GM21576 (cell line): Measurements from ENCODE around the gene PLXNC1.

ENCODE experiments used
- ATAC-seq: cut with Tn5 transposase; IDR thresholded peaks from one replicate; pipeline ENCODE4 v1.9.1; 2021; ENCODE audit warnings: mild to moderate bottlenecking, moderate library complexity; ENCODE audit not compliant: unreplicated experiment

Gene PLXNC1

GRCh38 chr12:94229902-94230301 is 81.5 kb downstream of the PLXNC1 start:
- no peak for ATAC-seq

- ATAC-seq: no peak
These were observed 82.1 kb downstream of the PLXNC1 start for GRCh38 chr12:94230357-94230905.

- ATAC-seq: no peak
These were observed 83.3 kb downstream of the PLXNC1 start for GRCh38 chr12:94231709-94232108.

GRCh38 chr12:94235848-94236247 is 87.5 kb downstream of the PLXNC1 start:
- no peak for ATAC-seq

GRCh38 chr12:94239332-94239993 is 91.1 kb downstream of the PLXNC1 start:
- ATAC-seq: no peak

- ATAC-seq: peak; percentile 89
These were observed 91.8 kb downstream of the PLXNC1 start for GRCh38 chr12:94240171-94240570.

- no peak for ATAC-seq
These were observed 94.5 kb downstream of the PLXNC1 start for GRCh38 chr12:94242901-94243300.

- peak; percentile 59 for ATAC-seq
These were observed 96.1 kb downstream of the PLXNC1 start for GRCh38 chr12:94244165-94245133.

- no peak for ATAC-seq
These were observed 97.4 kb downstream of the PLXNC1 start for GRCh38 chr12:94245631-94246383.

- ATAC-seq: no peak
These were observed 98.9 kb downstream of the PLXNC1 start for GRCh38 chr12:94247246-94247645.

- ATAC-seq: no peak
These were observed 100.2 kb downstream of the PLXNC1 start for GRCh38 chr12:94248582-94248981.

- no peak for ATAC-seq
These were observed 101.8 kb downstream of the PLXNC1 start for GRCh38 chr12:94250130-94250529.

GRCh38 chr12:94254270-94254669 is 105.9 kb downstream of the PLXNC1 start:
- ATAC-seq: no peak

GRCh38 chr12:94255006-94255405 is 106.6 kb downstream of the PLXNC1 start:
- ATAC-seq: no peak

GRCh38 chr12:94255428-94255827 is 107.1 kb downstream of the PLXNC1 start:
- ATAC-seq: no peak

- ATAC-seq: peak; percentile 54
These were observed 110.2 kb downstream of the PLXNC1 start for GRCh38 chr12:94258593-94258992.

- ATAC-seq: no peak
These were observed 111.6 kb downstream of the PLXNC1 start for GRCh38 chr12:94260017-94260416.

- ATAC-seq: no peak
These were observed 112.3 kb downstream of the PLXNC1 start for GRCh38 chr12:94260717-94261116.

- ATAC-seq: no peak
These were observed 112.7 kb downstream of the PLXNC1 start for GRCh38 chr12:94261119-94261518.

- ATAC-seq: no peak
These were observed 113.4 kb downstream of the PLXNC1 start for GRCh38 chr12:94261786-94262185.
